LNCAP (cell line): ENCODE results near the gene EPS8L2.
A peak's percentile ranks its signal among the peaks of the same experiment; 100 is the strongest.

ENCODE experiments used
- CTCF ChIP-seq: fragments of 450-650 bp; IDR thresholded peaks from 2 replicates; pipeline ENCODE4 v1.5.1; 2017; ENCODE audit warnings: mild to moderate bottlenecking

EPS8L2 gene

GRCh38 chr11:662689-663274 is 43.2 kb upstream of the EPS8L2 start:
- TF ChIP-seq CTCF, result peak; percentile 79

- TF ChIP-seq CTCF, result no peak
These were observed 40.8 kb upstream of the EPS8L2 start for GRCh38 chr11:665062-665703.

GRCh38 chr11:665704-666281 is 40.2 kb upstream of the EPS8L2 start:
- TF ChIP-seq CTCF, result no peak

GRCh38 chr11:673866-674265 is 32.2 kb upstream of the EPS8L2 start:
- no peak for TF ChIP-seq CTCF

GRCh38 chr11:674406-674805 is 31.6 kb upstream of the EPS8L2 start:
- TF ChIP-seq CTCF, result no peak

- TF ChIP-seq CTCF, result no peak
These were observed 27.7 kb upstream of the EPS8L2 start for GRCh38 chr11:678297-678696.

- TF ChIP-seq CTCF, result no peak
These were observed 26.5 kb upstream of the EPS8L2 start for GRCh38 chr11:679271-680207.
